NCI-H2081 treated with DMSO at 0.1 percent for 48 hours (cell line): ENCODE results near the gene SP5.
"Not testable (repeated sequence)": the region's sequence is repeated elsewhere in the genome, so short reads cannot be mapped to it uniquely, and the experiment has no call there.

Source experiments
- DNase-seq: peaks from one replicate; lab custom pipeline; 2025; lab: John Stamatoyannopoulos, UW

SP5 gene

GRCh38 chr2:170711196-170711773 is 3.9 kb upstream of the SP5 start:
- DNase-seq: no peak

GRCh38 chr2:170711774-170712652 is 3.1 kb upstream of the SP5 start:
- DNase-seq: no peak

DNA sequence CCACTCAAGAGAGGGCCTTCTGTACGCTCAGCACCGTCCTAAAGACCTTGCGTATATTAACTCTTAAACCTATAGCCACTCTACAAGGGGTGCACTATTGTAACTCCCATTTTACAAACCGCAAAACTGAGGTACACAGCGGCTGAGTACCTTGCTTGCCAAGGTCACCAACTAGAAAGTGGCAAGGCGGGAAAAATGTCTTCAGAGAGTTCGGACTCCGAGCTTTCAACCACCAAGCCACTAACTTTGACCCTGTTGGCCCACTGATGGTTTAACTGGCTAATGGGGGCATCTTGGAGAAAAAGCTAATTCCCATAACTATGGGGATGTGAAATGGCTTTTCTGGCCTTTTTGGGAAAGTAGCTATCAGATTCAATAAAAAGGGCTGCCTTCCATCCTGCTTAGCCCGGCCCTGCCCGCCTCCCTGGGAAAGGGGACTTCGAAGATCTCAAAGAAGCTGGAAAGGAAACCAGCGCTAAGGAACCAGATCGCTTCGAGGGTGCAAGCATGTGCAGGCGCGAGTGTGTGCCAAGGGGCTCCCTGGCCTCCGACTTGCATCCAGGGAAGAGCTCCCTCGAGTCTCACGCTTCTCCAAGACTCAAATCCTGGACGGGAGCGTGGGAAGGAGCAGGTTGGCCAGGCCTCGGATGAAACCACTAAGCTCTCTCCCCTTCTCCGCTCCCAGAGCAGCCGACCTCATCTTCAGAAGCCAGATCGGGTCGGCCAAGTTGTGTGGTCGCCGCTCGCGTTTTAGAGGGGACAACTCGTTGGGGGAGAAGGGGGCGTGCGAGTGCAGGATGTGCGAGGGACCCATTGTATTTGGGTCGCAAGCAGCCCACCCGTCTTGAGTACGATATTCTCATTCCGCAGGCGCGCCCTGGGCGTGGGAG is 2.2 kb upstream of the SP5 start:
- DNase-seq: no peak

DNA sequence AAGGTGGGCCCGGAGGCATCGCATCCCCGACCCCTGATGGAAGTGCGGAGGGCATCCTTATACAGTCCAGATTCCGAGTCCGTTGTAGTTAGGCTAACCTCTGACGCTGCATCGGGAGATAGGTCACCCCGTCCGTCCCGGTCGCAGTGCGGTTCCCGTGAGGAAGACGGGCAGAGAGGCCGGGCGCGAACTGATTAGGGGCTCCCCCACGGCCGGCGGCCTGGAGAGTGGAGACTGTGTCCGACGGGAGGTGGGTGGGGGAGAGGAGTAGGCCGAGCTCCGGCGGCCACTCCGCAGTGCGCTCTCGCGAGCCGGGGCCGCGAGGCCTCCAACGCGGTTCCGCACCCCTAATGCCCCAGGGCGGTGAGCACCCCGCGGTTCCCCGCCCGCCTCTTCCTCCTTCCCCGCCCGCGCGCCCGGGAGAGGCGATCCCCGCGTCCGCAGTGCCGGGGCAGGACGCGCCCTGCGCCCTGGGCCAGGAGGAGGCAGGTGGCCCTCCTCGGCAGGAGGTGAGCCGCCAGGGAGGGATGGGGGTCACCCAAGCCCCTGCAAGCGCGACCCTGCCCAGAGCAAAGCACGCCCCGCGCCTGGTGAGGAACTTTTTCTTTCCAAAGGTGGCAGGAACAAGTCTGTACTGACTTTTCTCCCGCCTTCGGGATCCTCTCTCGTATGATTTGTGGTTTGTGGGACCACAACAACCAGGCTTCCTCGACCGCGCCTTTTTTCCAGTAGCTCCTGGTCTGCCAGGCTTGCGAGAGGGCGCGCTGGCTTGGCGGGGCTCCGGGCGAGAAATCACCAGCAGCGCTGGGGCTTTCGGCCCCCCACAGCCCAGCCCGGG is 1.4 kb upstream of the SP5 start:
- no peak for DNase-seq

- no peak for DNase-seq
Measured at GRCh38 chr2:170714381-170715061, 616 bp upstream of the SP5 start.

- DNase-seq: no peak
Measured at GRCh38 chr2:170715932-170716777, 1.0 kb downstream of the SP5 start.

- no peak for DNase-seq
Measured at GRCh38 chr2:170716851-170717598, 1.9 kb downstream of the SP5 start.

GRCh38 chr2:170717599-170717963 is 2.4 kb downstream of the SP5 start:
- DNase-seq: no peak

DNA sequence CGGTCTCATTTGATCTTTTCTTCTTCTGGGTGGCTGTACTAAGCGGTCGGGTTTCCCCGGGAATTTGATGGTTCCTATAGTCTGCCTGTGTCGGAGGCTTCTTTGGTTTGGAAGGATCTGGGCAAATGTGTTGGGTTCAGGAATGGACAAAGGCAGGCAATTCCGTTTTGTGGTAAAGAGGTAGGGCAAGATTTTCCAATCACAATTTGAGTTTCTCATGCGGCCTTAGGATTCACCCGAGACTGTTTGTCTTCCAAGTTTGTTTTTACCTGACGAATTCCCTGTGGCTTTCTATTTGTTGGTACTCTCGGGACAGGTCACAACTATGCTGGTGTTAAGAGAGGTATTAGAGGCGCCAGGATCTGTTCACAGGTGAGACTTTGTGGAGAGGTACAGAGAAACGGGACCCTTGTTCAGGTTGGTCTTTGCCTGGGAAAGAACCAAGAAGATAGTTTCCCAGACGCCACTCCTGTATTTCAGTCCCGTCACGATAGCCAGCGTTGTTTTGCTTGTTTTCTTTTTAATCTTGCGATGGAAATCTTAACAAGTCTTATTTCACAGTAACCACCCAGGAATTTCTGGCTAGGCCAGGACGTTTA is 3.0 kb downstream of the SP5 start:
- no peak for DNase-seq

DNA sequence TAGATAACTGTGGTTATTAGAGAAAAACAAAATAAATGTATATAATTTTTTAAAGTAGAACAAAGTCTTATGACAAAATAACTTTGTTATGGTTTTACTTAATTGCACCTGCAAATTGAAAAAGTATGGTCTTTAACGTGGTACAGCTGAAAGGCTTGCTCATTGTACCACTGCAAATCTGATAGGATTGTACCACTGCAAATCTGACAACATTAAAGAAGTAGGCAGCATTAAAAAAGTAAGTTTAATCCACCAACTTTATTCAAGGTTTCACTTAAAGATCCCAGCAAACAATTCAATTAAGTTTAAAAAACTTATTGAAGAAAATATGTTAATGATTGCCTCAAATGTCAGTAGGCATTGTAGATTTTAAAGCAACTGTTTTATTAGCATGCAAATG is 4.7 kb downstream of the SP5 start:
- no peak for DNase-seq

GRCh38 chr2:170721678-170722077 is 6.5 kb downstream of the SP5 start:
- no peak for DNase-seq

GRCh38 chr2:170722301-170722700 is 7.2 kb downstream of the SP5 start:
- no peak for DNase-seq

DNA sequence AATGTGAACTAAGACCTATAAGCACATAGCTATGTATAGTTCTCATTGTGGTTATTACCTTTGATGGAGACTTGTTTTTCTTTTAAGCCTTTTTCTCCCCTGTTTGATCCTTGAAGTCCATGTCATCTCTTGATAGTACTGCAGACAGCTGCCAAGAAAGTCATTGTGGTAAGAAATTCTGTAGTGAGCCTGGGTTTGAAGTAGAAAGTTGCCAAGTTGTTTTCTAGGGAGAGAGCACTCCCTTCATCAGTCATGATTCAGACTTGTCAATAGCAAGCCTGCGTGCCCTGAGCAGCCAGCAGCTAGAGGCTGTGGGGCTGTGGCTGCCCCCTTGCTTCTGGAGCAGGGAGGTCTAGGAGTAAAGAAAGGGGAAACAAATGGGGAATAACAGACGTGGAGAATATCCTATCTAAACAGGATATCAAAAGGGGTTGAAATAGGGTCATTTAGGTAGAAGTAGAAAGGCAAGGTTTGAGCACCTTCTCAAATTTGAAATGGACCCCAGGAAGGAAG is 8.4 kb downstream of the SP5 start:
- no peak for DNase-seq

GRCh38 chr2:170733798-170734600 is 18.9 kb downstream of the SP5 start:
- no peak for DNase-seq

DNA sequence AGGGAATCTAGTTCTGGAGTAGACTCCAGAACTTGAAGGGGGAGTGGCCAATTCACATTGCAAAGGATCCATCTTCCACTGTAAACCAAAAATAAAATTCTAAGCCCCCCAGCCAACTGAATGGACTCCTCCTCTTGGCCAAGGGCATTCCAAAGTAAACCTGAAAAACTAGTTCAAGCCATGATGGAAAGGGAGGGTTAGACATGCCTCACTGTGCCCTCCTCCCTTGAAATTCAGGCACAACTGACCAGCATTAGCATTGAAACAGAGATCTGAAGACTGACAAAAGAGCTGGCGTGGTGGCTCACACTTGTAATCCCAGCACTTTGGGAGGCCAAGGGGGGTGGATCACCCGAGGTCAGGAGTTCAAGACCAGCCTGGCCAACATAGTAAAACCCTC is 19.5 kb downstream of the SP5 start:
- DNase-seq: not testable (repeated sequence)

GRCh38 chr2:170736628-170737027 is 21.5 kb downstream of the SP5 start:
- DNase-seq: no peak

GRCh38 chr2:170737406-170737805 is 22.3 kb downstream of the SP5 start:
- DNase-seq: no peak

GRCh38 chr2:170737821-170738220 is 22.7 kb downstream of the SP5 start:
- DNase-seq: no peak
